MM.1S (cell line): ENCODE results near the gene BCAS4.
"Not testable (repeated sequence)": the region's sequence is repeated elsewhere in the genome, so short reads cannot be mapped to it uniquely, and the experiment has no call there.

Experiments
- DNase-seq: peaks from one replicate; pipeline ENCODE4 v3.0.0-alpha.2; 2015
- H2AFZ ChIP-seq: fragments of 300-600 bp; sonication (generic); 2 replicates; pipeline ENCODE4 v1.6.0; 2016; ENCODE audit warnings: antibody characterized with exemption, low read length
- H3F3A ChIP-seq: fragments of 300-600 bp; sonication (generic); 2 replicates; pipeline ENCODE4 v1.6.1; 2016; ENCODE audit warnings: mild to moderate bottlenecking, antibody characterized with exemption, low read length, moderate library complexity, mixed read lengths; ENCODE audit not compliant: insufficient read depth
- H3K27ac ChIP-seq: fragments of 300-600 bp; sonication (generic); 2 replicates; pipeline ENCODE4 v1.5.1; 2016; ENCODE audit warnings: mild to moderate bottlenecking, low read length
- H3K27me3 ChIP-seq: fragments of 300-600 bp; sonication (generic); replicated peaks from 2 replicates; pipeline ENCODE4 v1.6.0; 2016; ENCODE audit warnings: low read length; ENCODE audit not compliant: insufficient read depth
- H3K36me3 ChIP-seq: fragments of 300-600 bp; sonication (generic); replicated peaks from 2 replicates; pipeline ENCODE4 v1.6.1; 2016; ENCODE audit warnings: mild to moderate bottlenecking, low read length, mixed read lengths; ENCODE audit not compliant: insufficient read depth
- H3K4me1 ChIP-seq: fragments of 300-600 bp; sonication (generic); 2 replicates; pipeline ENCODE4 v1.6.1; 2016; ENCODE audit warnings: low read length, mixed read lengths
- H3K4me2 ChIP-seq: fragments of 300-600 bp; sonication (generic); 2 replicates; pipeline ENCODE4 v1.6.0; 2016; ENCODE audit warnings: low read depth, low read length
- H3K4me3 ChIP-seq: fragments of 300-600 bp; sonication (generic); 2 replicates; pipeline ENCODE4 v1.5.1; 2016; ENCODE audit warnings: low read length, mixed read lengths
- H3K79me2 ChIP-seq: fragments of 300-600 bp; sonication (generic); 2 replicates; pipeline ENCODE4 v1.6.1; 2016; ENCODE audit warnings: mixed run types, low read length, mixed read lengths
- H3K9ac ChIP-seq: fragments of 300-600 bp; sonication (generic); 2 replicates; pipeline ENCODE4 v1.6.1; 2016; ENCODE audit warnings: low read length, mixed read lengths
- H3K9me2 ChIP-seq: fragments of 300-600 bp; sonication (generic); replicated peaks from 2 replicates; pipeline ENCODE4 v1.6.1; 2016; ENCODE audit warnings: mild to moderate bottlenecking, low read length, mixed read lengths; ENCODE audit not compliant: insufficient read depth
- H3K9me3 ChIP-seq: fragments of 300-600 bp; sonication (generic); replicated peaks from 2 replicates; pipeline ENCODE4 v1.6.1; 2016; ENCODE audit warnings: mild to moderate bottlenecking, low read length, mixed read lengths; ENCODE audit not compliant: insufficient read depth
- H4K20me1 ChIP-seq: fragments of 300-600 bp; sonication (generic); 2 replicates; pipeline ENCODE4 v1.6.1; 2016; ENCODE audit warnings: mild to moderate bottlenecking, low read length, moderate library complexity, mixed read lengths; ENCODE audit not compliant: insufficient read depth
- EZH2 ChIP-seq: fragments of 300-600 bp; sonication (generic); optimal IDR thresholded peaks from 2 replicates; pipeline ENCODE3; 2017; ENCODE audit warnings: low read depth, mild to moderate bottlenecking, antibody characterized with exemption, low read length, mixed read lengths
- EZH2phosphoT487 ChIP-seq: fragments of 300-600 bp; sonication (generic); IDR thresholded peaks from 2 replicates; pipeline ENCODE4 v1.6.1; 2018; ENCODE audit warnings: antibody characterized with exemption, low read length
- TF ChIP-seq, protein P1 (sequence below): fragments of 300-600 bp; sonication (generic); IDR thresholded peaks from 2 replicates; pipeline ENCODE4 v1.5.1; 2016; ENCODE audit warnings: antibody characterized with exemption, low read length, mixed read lengths

The BCAS4 gene

DNA sequence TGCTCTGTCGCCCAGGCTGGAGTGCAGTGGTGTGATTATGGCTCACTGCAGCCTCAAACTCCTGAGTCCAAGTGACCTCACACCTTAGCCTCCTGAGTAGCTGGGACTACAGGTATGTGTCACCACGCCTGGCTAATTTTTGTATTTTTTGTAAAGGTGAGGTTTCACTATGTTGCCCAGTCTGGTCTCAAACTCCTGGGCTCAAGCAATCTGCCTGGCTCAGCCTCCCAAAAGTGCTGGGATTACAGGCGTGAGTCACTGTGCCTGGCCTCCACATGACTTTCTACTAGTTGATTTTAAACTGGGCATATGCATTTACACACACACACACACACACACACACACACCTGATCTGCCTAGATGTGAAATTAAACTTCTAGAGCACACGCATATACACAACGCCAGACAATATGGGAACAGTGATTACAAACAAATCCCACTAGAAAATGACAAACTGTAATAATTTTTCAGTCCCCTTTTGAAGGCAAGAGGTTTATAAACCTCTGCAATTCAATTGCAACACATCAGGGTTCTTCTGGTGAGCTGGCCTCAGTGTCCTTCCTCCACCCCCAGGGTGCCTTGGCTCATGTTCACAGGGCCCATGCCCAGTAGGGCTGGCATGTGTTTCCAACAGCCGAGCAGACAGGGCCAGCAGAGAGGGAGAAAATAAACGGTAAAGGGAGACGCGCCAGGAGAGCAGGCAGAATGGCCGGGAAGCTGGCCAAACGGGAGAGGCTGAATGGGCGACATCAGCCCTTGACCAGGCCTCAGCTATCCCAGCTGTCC, 32.2 kb upstream of the BCAS4 start:
- Histone ChIP-seq H2AFZ (no peak overlapping the region), H3K27me3 (no peaks in the 10 kb centered on the region), H3K27ac (no peak overlapping the region), H3K36me3 (no peaks in the 10 kb centered on the region), H3K9ac (no peak overlapping the region), H3K9me3 (no peaks in the 10 kb centered on the region), H3K4me1 (no peaks in the 10 kb centered on the region), H4K20me1 (no peaks in the 10 kb centered on the region), H3K9me2 (no peaks in the 10 kb centered on the region), H3K79me2 (no peaks in the 10 kb centered on the region), H3K4me3 (no peak overlapping the region), H3F3A (no peaks in the 10 kb centered on the region), H3K4me2 (no peak overlapping the region)
- TF ChIP-seq EZH2phosphoT487 (no peak), EZH2 (no peak)
- TF ChIP-seq, protein P1, sequence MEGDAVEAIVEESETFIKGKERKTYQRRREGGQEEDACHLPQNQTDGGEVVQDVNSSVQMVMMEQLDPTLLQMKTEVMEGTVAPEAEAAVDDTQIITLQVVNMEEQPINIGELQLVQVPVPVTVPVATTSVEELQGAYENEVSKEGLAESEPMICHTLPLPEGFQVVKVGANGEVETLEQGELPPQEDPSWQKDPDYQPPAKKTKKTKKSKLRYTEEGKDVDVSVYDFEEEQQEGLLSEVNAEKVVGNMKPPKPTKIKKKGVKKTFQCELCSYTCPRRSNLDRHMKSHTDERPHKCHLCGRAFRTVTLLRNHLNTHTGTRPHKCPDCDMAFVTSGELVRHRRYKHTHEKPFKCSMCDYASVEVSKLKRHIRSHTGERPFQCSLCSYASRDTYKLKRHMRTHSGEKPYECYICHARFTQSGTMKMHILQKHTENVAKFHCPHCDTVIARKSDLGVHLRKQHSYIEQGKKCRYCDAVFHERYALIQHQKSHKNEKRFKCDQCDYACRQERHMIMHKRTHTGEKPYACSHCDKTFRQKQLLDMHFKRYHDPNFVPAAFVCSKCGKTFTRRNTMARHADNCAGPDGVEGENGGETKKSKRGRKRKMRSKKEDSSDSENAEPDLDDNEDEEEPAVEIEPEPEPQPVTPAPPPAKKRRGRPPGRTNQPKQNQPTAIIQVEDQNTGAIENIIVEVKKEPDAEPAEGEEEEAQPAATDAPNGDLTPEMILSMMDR: no peak
- DNase-seq: no peak

DNA sequence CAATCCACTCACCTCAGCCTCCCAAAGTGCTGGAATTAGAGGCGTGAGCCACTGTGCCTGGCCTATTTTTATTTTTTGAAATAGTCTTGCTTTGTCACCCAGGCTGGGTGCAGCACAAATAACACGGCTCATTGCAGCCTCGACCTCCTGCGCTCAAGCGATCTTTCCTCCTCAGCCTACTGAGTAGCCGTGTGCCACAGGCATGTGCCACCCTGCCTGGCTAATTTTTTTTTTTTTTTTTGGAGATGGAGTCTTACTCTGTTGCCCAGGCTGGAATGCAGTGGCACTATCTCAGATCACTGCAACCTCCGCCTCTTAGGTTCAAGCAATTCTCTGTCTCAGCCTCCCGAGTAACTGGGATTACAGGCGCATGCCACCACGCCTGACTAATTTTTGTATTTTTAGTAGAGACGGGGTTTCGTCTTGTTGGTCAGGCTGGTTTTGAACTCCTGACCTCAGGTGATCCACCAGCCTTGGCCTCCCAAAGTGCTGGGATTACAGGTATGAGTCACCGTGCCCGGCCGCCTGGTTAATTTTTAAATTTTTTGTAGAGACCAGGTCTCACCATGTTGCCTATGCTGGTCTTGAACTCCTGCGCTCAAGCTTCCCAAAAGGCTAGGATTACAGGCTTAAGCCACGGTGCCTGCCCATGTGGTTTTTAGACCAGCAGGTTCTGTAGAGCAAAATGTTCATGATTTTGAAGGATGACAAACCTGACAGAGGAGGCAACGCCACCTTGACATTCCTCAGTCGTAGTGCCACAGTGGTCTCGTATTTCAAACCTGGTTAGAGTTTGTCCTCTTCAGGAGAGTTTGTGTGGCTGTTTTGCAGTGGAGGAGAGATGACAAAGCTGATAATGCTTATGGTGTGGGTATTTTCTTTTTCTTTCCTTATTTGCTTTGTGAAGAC, 31.1 kb upstream of the BCAS4 start:
- not testable (repeated sequence) for H3K9me3 ChIP-seq, H3K4me2 ChIP-seq, H3K9ac ChIP-seq, H3K27me3 ChIP-seq, H3K9me2 ChIP-seq, H3K79me2 ChIP-seq, H3K36me3 ChIP-seq, DNase-seq, H4K20me1 ChIP-seq, H3F3A ChIP-seq, H3K4me1 ChIP-seq, H3K27ac ChIP-seq, H3K4me3 ChIP-seq, H2AFZ ChIP-seq

DNA sequence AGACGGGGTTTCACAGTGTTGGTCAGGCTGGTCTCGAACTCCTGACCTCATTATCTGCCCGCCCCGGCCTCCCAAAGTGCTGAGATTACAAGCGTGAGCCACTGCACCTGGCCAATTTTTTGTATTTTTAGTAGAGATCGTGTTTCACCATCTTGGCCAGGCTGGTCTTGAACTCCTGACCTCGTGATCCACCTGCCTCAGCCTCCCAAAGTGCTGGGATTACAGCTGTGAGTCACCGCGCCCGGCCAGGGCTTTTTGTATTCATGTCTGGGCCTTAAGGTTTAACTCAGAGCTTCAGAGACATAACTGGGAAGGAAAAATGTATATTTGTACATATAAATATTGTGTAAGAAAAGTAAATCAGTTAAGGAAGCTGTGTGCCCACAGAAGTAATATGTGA, 29.6 kb upstream of the BCAS4 start:
- not testable (repeated sequence) for H2AFZ ChIP-seq, H3K27ac ChIP-seq

DNA sequence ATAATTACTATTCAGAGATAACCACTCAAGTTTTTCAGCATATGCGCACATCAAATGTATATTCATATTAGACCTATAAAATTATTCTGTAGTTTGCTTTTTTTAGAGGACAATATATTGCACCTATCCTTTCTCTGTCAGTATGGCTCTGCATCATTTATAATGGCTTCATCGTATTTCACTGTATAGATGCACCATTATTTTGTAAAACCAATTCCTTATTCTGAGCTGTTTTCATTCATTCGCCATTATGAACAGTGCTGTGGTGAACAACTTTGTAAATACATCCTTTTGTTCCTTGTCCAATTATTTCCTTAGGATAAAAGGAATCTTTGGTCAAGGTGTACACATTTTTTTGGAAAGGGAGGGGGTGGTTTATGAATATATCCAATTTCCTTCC, 29.2 kb upstream of the BCAS4 start:
- Histone ChIP-seq H3K27me3 (no peaks in the 10 kb centered on the region), H3K9ac (no peak overlapping the region), H3K79me2 (no peaks in the 10 kb centered on the region), H3K36me3 (no peaks in the 10 kb centered on the region), H3K9me3 (no peaks in the 10 kb centered on the region), H3K9me2 (no peaks in the 10 kb centered on the region), H3F3A (no peaks in the 10 kb centered on the region), H4K20me1 (no peaks in the 10 kb centered on the region), H3K4me2 (no peak overlapping the region), H3K4me3 (no peak overlapping the region), H3K27ac (no peak overlapping the region), H2AFZ (no peak overlapping the region), H3K4me1 (no peaks in the 10 kb centered on the region)
- DNase-seq: no peak
- TF ChIP-seq EZH2 (no peak), EZH2phosphoT487 (no peak)
- TF ChIP-seq, protein P1: no peak

More for the DNA sequence above, 29.6 kb upstream of the BCAS4 start:
- not testable (repeated sequence) for H3K4me1 ChIP-seq, H3K9me2 ChIP-seq, H3F3A ChIP-seq, H3K27me3 ChIP-seq, H4K20me1 ChIP-seq, DNase-seq, H3K36me3 ChIP-seq, H3K9ac ChIP-seq, H3K79me2 ChIP-seq, H3K4me2 ChIP-seq, H3K4me3 ChIP-seq, H3K9me3 ChIP-seq

DNA sequence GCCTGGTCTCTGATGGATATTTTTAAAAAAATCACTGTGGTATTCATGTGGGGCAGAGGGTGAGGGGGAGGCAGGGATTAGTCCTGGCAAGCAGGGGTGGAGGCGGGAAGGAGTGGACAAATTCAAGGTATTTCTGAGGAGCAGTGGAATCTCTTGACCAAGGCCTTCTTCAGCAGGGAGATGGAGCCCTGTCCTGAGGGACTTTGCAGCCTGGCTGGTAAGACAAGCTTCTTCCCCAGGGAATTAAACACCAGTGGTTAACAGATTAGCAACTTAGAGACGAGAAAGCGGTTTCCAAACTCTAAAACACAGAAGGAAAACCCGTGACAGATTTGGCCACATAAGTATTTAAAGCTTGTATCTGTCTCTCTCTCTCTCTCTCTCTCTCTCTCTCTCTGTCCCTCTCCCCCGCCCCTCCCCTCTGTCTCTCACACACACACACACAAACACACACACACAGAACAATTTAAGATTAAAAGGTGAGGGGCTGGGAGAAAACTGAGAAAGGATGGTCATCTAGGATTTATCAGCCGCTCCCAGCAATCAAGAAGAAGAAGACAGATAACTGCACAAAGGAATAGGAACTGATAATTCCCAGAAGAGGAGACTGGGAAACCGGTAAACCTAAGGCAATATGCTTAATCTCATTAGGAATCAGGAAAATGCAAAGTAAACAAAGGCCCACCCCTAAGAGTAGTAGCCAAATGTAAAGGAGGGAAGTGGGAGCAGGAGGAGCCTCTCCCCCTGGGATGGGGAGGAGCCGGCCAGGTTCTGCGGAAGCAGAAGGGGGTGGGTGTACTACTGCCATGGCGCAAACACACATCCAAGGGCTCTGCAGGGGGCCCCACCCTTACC, 27.7 kb upstream of the BCAS4 start:
- H3K27ac ChIP-seq, H4K20me1 ChIP-seq, H3K4me2 ChIP-seq, H3K9me3 ChIP-seq, H3K36me3 ChIP-seq, H3K9me2 ChIP-seq, H3K79me2 ChIP-seq, H3K27me3 ChIP-seq, H3F3A ChIP-seq, H3K9ac ChIP-seq, H2AFZ ChIP-seq, H3K4me1 ChIP-seq, H3K4me3 ChIP-seq, DNase-seq: not testable (repeated sequence)
